ENCODE data around the gene ACIN1. TPM values are rescaled to one million over a fixed set of nuclear protein-coding genes. Genes with fewer than 3 reads are reported as not detected.
A peak's percentile ranks its signal among the peaks of the same experiment; 100 is the strongest.

ACIN1 gene
- total and polyA plus RNA-seq, 9 of the 15 experiments (the other 6 are each of a cell fraction or from before 2014, with no cell fraction given): 5.0 to 196 (median 129) TPM

DNA sequence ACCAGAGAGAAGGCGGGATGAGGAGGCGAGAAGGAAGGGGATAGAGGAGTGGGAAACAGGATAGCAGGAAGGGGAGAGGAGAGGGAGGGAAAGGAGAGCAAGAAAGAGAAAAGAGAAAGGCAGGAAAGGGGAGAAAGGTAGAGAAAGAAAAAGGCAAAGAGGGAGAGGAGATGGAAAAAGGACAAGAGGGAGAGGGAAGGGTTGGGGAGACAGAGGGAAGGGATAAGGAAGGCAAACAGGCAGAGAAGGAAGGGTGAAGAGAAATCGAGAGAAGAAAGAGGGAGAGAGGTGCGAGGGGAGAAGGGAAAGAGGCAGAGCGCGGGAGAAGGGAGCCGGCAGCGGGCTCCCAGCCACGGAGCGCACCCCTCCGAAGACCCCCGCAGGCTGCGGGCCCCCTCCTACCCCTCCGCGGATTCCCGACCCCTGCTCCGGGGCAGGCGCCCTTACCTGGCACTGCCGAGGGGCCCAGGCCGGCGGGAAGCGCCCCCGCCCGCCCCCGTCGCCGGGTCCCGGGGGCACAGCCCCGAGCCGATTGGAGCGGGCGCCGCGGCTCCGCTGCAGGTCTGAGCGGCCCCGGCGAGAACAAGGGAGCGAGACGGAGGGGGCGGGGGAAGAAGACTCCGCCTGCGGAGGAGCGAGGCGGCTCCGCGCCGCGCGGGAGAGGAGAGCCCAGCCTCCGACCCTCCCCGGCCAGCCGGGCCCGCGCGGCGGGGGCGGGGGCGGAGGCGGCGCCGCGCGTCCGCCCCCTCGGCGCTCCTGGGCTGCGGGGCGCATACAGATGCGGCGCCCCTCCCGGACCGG, 37.8 kb downstream of the ACIN1 start, which contains the start of gene CDH24:
CDH24 (minus strand) TSS at position 565 of the 801 bp plus-strand sequence. CDS start 1,787 bp downstream, outside the sequence.
- peak within 1 kb of the TSS; percentile 69 for H3K4me3 ChIP-seq
- ChIA-PET POLR2A (interaction anchor here (0.6 to 2.9 kb wide), 21 partner anchors 11 to 261 kb away, joined by 3 to 23 read pairs (median 4); partner anchors contain the start of genes ACIN1, AJUBA, C14orf119 and PRMT5), CTCF (ENCODE audit: low intra/inter-chr PET ratio) (interaction anchor here (1.0 to 9.2 kb wide), 6 partner anchors 12 to 83 kb away, joined by 4 to 141 read pairs (median 18); partner anchors contain the start of gene AJUBA)
- intact Hi-C loops (cut with micrococcal nuclease): loop anchor here (1.0 kb wide), 2 partner anchors 52 to 63 kb away; no protein-coding TSS in a partner anchor
- 0% methylated on average over 16 of the region's 73 CpGs for WGBS (ENCODE audit: insufficient coverage, low coverage, missing lambda C conversion rate)
- H4K20me1 ChIP-seq (replicated peaks; ENCODE audit: control insufficient read depth, insufficient read depth, low read length): 0 out of 2 replicates have a peak, but pooled peaks cover 2% of the 10 kb centered on the region
- FAIRE-seq (peak; percentile 6), ATAC-seq (peak; percentile 83), DNase-seq (ENCODE audit: extremely low read depth in 1 of 4, low spot score in 3 of 4) (peak; percentile 88 to 90 (median 89))
- no peaks in the 10 kb centered on the region for H3K9me1 ChIP-seq (ENCODE audit: control insufficient read depth, insufficient read depth, low read length)
- in situ Hi-C loops (cut with MboI): no loop called here
- peaks cover 33% of the 10 kb centered on the region for H3K36me3 ChIP-seq (ENCODE audit: control insufficient read depth, insufficient read depth, low read length)
- no peaks in the 10 kb centered on the region for H3K27me3 ChIP-seq (ENCODE audit: control insufficient read depth in 2 of 2, insufficient read depth in 2 of 2, low read length in 2 of 2)
- peak within 1 kb of the TSS; percentile 82 for H2AFZ ChIP-seq (ENCODE audit: low read depth, low read length)
- peak within 1 kb of the TSS; percentile 63 to 91 for H3K9ac ChIP-seq (ENCODE audit: insufficient read depth in 1 of 2, low read depth in 2 of 2, low read length in 2 of 2)
- no TSS peak for BruUV-seq (replicated peaks)
- H3K4me1 ChIP-seq (replicated peaks in 1 of 2; ENCODE audit: control insufficient read depth in 2 of 2, insufficient read depth in 2 of 2, low read length in 2 of 2): peaks cover 11 to 48% of the 10 kb centered on the region in 2 experiments
- H3K79me2 ChIP-seq (ENCODE audit: control insufficient read depth, insufficient read depth, low read length): no peaks in the 10 kb centered on the region; the same call in 2 of the 3 replicates
- H3K27ac ChIP-seq (ENCODE audit: extremely low read depth, low read depth, low read length): peak within 1 kb of the TSS; percentile 64
- peak within 1 kb of the TSS; percentile 74 for H3K4me2 ChIP-seq (ENCODE audit: insufficient read depth, low read length)
- H3K9me3 ChIP-seq (replicated peaks; ENCODE audit: control insufficient read depth, insufficient read depth, low read depth, low read length): no peaks in the 10 kb centered on the region
- TF ChIP-seq CXXC5 (CRISPR knock-in tag; IDR thresholded peaks at IDR 0.05): peak; percentile 84
- TF ChIP-seq FOXJ2 (tag; IDR thresholded peaks at IDR 0.05): no peak
- no peak for TF ChIP-seq KLF10 (CRISPR knock-in tag; IDR thresholded peaks at IDR 0.05)
- no peak for TF ChIP-seq TCF3 (CRISPR knock-in tag; IDR thresholded peaks at IDR 0.05)
- TF ChIP-seq ZNF217 (CRISPR knock-in tag; IDR thresholded peaks at IDR 0.05): no peak
- TF ChIP-seq, protein P1, sequence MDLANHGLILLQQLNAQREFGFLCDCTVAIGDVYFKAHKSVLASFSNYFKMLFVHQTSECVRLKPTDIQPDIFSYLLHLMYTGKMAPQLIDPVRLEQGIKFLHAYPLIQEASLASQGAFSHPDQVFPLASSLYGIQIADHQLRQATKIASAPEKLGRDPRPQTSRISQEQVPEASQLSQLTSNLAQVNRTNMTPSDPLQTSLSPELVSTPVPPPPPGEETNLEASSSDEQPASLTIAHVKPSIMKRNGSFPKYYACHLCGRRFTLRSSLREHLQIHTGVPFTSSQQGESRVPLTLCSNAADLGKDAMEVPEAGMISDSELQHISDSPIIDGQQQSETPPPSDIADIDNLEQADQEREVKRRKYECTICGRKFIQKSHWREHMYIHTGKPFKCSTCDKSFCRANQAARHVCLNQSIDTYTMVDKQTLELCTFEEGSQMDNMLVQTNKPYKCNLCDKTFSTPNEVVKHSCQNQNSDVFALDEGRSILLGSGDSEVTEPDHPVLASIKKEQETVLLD (IDR thresholded peaks at IDR 0.05): peak; percentile 80
- TF ChIP-seq TAF1 (IDR thresholded peaks at IDR 0.05; ENCODE audit: control insufficient read depth, extremely low read depth, insufficient read depth, low read length, severe bottlenecking): peak; percentile 50
- TF ChIP-seq, protein P2, sequence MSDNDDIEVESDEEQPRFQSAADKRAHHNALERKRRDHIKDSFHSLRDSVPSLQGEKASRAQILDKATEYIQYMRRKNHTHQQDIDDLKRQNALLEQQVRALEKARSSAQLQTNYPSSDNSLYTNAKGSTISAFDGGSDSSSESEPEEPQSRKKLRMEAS (CRISPR knock-in tag; IDR thresholded peaks at IDR 0.05): no peak
- TF ChIP-seq BDP1 (IDR thresholded peaks at IDR 0.05; ENCODE audit: insufficient read depth, insufficient read length): no peak
- no peak for TF ChIP-seq ZNF324 (CRISPR knock-in tag; IDR thresholded peaks at IDR 0.05)
- TF ChIP-seq, protein P3, sequence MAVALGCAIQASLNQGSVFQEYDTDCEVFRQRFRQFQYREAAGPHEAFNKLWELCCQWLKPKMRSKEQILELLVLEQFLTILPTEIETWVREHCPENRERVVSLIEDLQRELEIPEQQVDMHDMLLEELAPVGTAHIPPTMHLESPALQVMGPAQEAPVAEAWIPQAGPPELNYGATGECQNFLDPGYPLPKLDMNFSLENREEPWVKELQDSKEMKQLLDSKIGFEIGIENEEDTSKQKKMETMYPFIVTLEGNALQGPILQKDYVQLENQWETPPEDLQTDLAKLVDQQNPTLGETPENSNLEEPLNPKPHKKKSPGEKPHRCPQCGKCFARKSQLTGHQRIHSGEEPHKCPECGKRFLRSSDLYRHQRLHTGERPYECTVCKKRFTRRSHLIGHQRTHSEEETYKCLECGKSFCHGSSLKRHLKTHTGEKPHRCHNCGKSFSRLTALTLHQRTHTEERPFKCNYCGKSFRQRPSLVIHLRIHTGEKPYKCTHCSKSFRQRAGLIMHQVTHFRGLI (CRISPR knock-in tag; IDR thresholded peaks at IDR 0.05): no peak
- no peak for TF ChIP-seq ZNF274 (IDR thresholded peaks at IDR 0.05; ENCODE audit: borderline replicate concordance, low read depth, low read length)
- no peak for TF ChIP-seq CCAR2 (IDR thresholded peaks at IDR 0.05; ENCODE audit: low read depth, low read length)
- TF ChIP-seq, protein P4, sequence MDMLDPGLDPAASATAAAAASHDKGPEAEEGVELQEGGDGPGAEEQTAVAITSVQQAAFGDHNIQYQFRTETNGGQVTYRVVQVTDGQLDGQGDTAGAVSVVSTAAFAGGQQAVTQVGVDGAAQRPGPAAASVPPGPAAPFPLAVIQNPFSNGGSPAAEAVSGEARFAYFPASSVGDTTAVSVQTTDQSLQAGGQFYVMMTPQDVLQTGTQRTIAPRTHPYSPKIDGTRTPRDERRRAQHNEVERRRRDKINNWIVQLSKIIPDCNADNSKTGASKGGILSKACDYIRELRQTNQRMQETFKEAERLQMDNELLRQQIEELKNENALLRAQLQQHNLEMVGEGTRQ (CRISPR knock-in tag; IDR thresholded peaks at IDR 0.05): no peak
- peak; percentile 32; the same call in 1 of the 2 replicates for TF ChIP-seq MTA2 (IDR thresholded peaks at IDR 0.05; ENCODE audit: low read depth)

Measured in K562 (cell line).